Upper lobe of right lung (tissue), 1 donor: ENCODE results near the gene MYO1F. TPM values are rescaled to one million over a fixed set of nuclear protein-coding genes. Genes with fewer than 3 reads are reported as not detected.

Source experiments
- ATAC-seq: fragments of 200-7000 bp; cut with Tn5 transposase; one replicate; pipeline ENCODE4 v1.9.1; 2020; ENCODE audit warnings: mild to moderate bottlenecking, moderate library complexity
- DNase-seq: peaks from one replicate; pipeline ENCODE4 v3.0.0-alpha.2; 2020
- H3K27ac ChIP-seq: fragments of 200-600 bp; one replicate; pipeline ENCODE4 v1.8.0; 2022
- H3K27me3 ChIP-seq: fragments of 200-600 bp; one replicate; pipeline ENCODE4 v1.8.0; 2022; ENCODE audit warnings: mild to moderate bottlenecking
- H3K36me3 ChIP-seq: fragments of 200-600 bp; one replicate; pipeline ENCODE4 v1.8.0; 2022
- H3K4me1 ChIP-seq: fragments of 200-600 bp; one replicate; pipeline ENCODE4 v1.8.0; 2022
- H3K4me3 ChIP-seq: fragments of 200-600 bp; one replicate; pipeline ENCODE4 v1.8.0; 2022; ENCODE audit warnings: mild to moderate bottlenecking
- H3K9me3 ChIP-seq: fragments of 200-600 bp; one replicate; pipeline ENCODE4 v1.8.0; 2022
- intact Hi-C: fragments of 100-400 bp; cut with DNase I; formaldehyde crosslinking; loops from one replicate; pipeline ENCODE4 v1.11.0; 2022
- total RNA-seq: library from RNA; stranded (reverse); fragmentation: NEBNext Ultra II Directional; extraction: Animal tissue kit (Norgen Biotek cat#: 25700); gene quantifications from one replicate; pipeline ENCODE4 v1.2.1, GENCODE V29; 2021
- TF ChIP-seq, protein P1 (sequence below): fragments of 200-600 bp; IDR thresholded peaks from one replicate; pipeline ENCODE4 v1.8.0; 2022; ENCODE audit warnings: antibody characterized with exemption
- donor health status: DM: no; HTN: yes; CAD: no; lungs with severe emphysema.

Gene MYO1F
- total RNA-seq, 1 donor from 2014 or later: 106 TPM

DNA sequence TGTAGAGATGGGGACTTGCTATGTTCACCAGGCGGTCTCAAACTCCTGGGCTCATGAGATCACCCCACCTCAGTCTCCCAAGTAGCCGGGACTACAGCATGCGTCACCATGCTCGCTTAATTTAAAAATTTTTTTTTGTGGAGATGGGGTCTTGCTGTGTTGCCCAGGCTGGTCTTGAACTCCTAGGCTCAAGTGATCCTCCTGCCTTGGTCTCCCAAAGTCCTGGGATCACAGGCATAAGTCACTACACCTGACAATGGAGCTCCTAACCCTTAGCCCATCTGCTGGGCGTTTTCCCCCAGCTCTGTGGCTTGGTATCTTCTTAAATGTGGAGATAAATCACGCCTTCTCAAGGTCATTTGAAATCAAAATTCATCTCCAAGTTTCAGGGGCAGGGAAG lies 39.6 kb upstream of the MYO1F start:
- intact Hi-C loops: no loop called here
- Histone ChIP-seq H3K9me3 (no peaks in the 10 kb centered on the region), H3K27ac (no peak overlapping the region), H3K4me3 (no peak overlapping the region), H3K27me3 (no peaks in the 10 kb centered on the region), H3K4me1 (no peaks in the 10 kb centered on the region), H3K36me3 (no peaks in the 10 kb centered on the region)
- TF ChIP-seq, protein P1, sequence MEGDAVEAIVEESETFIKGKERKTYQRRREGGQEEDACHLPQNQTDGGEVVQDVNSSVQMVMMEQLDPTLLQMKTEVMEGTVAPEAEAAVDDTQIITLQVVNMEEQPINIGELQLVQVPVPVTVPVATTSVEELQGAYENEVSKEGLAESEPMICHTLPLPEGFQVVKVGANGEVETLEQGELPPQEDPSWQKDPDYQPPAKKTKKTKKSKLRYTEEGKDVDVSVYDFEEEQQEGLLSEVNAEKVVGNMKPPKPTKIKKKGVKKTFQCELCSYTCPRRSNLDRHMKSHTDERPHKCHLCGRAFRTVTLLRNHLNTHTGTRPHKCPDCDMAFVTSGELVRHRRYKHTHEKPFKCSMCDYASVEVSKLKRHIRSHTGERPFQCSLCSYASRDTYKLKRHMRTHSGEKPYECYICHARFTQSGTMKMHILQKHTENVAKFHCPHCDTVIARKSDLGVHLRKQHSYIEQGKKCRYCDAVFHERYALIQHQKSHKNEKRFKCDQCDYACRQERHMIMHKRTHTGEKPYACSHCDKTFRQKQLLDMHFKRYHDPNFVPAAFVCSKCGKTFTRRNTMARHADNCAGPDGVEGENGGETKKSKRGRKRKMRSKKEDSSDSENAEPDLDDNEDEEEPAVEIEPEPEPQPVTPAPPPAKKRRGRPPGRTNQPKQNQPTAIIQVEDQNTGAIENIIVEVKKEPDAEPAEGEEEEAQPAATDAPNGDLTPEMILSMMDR: no peak
- DNase-seq: no peak
- no peak for ATAC-seq

DNA sequence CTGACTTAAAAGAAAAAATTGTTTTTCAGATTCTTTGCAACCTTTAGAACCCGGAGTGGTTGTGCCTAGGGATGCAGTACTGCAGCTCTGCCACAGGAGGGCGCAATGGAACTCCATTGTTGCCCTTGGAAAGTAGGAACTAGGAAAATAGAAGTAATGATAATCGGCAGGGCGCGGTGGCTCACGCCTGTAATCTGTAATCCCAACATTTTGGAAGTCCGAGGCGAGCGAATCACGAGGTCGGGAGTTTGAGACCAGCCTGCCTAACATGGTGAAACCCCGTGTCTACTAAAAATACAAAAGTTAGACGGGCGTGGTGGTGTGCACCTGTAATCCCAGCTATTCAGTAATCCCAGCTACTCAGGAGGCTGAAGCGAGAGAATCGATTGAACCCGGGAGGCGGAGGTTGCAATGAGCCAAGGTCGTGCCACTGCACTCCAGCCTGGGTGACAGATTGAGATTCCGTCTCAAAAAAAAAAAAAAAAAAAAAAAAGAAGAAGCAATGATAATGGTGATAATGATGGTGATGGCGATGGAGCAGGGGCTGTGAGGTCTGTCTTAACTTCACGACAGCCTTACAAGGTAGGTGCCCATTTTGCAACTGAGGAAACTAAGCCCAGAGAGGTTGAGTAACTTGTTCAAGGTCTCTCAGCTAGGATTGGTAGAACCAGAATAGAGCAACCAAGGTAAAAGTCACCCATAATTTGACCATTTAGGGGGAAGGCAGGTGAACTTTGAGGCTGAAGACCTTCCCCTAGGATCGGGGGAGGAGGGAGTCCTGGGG lies 38.8 kb upstream of the MYO1F start:
- H3K27me3 ChIP-seq: no peaks in the 10 kb centered on the region
- intact Hi-C loops: no loop called here
- H3K27ac ChIP-seq: no peak overlapping the region
- DNase-seq (no peak), ATAC-seq (peak; percentile 87)
- no peaks in the 10 kb centered on the region for H3K9me3 ChIP-seq
- no peaks in the 10 kb centered on the region for H3K36me3 ChIP-seq
- H3K4me1 ChIP-seq: no peaks in the 10 kb centered on the region
- TF ChIP-seq, protein P1: peak; percentile 93
- H3K4me3 ChIP-seq: no peak overlapping the region

DNA sequence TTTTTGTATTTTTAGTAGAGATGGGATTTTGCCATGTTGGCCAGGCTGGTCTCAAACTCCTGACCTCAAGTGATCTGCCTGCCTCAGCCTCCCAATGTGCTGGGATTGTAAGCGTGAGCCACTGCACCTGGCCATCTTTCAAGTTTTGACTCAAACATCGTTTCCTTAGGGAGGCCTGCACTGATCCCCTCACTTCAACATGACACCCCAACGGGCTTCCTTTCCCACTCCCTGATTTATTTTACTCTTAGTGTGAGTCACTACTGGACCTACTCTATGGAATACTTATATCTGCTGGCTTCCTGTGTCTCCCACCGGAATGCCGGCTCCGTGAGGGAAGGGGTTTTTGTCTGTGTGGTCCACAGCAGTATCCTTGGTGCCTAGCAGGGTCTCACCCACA lies 37.8 kb upstream of the MYO1F start:
- Histone ChIP-seq H3K4me3 (no peak overlapping the region), H3K36me3 (no peaks in the 10 kb centered on the region), H3K27ac (no peak overlapping the region), H3K9me3 (no peaks in the 10 kb centered on the region), H3K4me1 (no peaks in the 10 kb centered on the region), H3K27me3 (no peaks in the 10 kb centered on the region)
- intact Hi-C loops: no loop called here
- TF ChIP-seq, protein P1: no peak
- ATAC-seq (no peak), DNase-seq (no peak)

DNA sequence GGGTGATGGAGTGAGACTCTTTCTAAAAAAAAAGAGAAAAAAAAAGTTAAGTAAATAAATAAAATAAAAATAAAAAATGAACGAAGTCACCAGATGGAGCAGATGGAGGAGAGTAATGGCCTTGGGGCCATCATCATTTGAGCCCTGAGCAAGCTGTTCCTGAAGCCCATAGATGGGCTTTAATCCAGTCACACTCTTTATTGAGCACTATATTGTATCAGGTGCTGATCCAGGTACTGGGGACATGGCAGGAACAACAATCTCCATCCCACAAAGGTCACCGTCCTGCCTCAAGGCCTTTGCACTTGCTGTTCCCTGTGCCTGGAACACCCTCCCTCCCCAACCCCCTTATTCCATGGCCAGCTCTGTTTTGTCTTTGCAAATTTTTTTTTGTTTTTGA lies 37.2 kb upstream of the MYO1F start:
- Histone ChIP-seq H3K36me3 (no peaks in the 10 kb centered on the region), H3K4me1 (no peaks in the 10 kb centered on the region), H3K9me3 (no peaks in the 10 kb centered on the region), H3K4me3 (no peak overlapping the region), H3K27ac (no peak overlapping the region), H3K27me3 (no peaks in the 10 kb centered on the region)
- no peak for DNase-seq
- TF ChIP-seq, protein P1: no peak
- intact Hi-C loops: no loop called here
- ATAC-seq: no peak

DNA sequence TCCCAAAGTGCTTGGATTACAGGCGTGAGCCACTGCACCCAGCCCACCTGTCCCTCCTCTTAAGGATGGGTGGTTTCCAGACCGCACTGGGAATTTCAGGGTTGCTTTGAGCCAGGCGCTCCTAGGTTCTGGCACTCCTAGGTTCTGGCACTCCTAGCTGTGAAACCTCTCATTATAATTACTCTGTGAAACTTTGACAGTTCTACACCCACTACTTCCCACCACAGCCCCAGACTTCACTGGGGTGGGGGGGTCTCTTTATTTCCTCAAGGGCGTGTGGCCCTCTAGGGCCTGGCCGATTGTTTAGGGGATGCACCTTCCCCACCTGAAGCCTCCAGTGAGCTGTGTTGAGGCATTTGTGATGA lies 35.5 kb upstream of the MYO1F start:
- TF ChIP-seq, protein P1: no peak
- Histone ChIP-seq H3K27ac (no peak overlapping the region), H3K4me3 (no peak overlapping the region), H3K9me3 (no peaks in the 10 kb centered on the region), H3K36me3 (no peaks in the 10 kb centered on the region), H3K4me1 (peaks cover 7% of the 10 kb centered on the region), H3K27me3 (no peaks in the 10 kb centered on the region)
- intact Hi-C loops: no loop called here
- DNase-seq (no peak), ATAC-seq (no peak)
